ENCODE results near the gene SEC23IP. TPM values are rescaled to one million over a fixed set of nuclear protein-coding genes. Genes with fewer than 3 reads are reported as not detected.
"Not testable (repeated sequence)": the region's sequence is repeated elsewhere in the genome, so short reads cannot be mapped to it uniquely, and the experiment has no call there.

The SEC23IP gene
- total RNA-seq, 1 experiment from 2014 or later, result 60.5 TPM

- Mint-ChIP-seq H3K27ac (ENCODE audit: low read depth, unreplicated experiment) (no peak overlapping the region), H3K27me3 (ENCODE audit: insufficient read depth, unreplicated experiment) (no peaks in the 10 kb centered on the region), H3K4me1 (ENCODE audit: insufficient read depth, unreplicated experiment) (peaks cover 39% of the 10 kb centered on the region), H3K9me3 (ENCODE audit: unreplicated experiment) (no peaks in the 10 kb centered on the region), H3K4me3 (ENCODE audit: unreplicated experiment) (peak overlapping the region; percentile 16), H3K36me3 (ENCODE audit: insufficient read depth, unreplicated experiment) (peaks cover 56% of the 10 kb centered on the region)
- CTCF ChIA-PET, result no interaction called here
- no peak for DNase-seq (ENCODE audit: unreplicated experiment)
- TF ChIP-seq CTCF (IDR thresholded peaks at IDR 0.05; ENCODE audit: unreplicated experiment), result no peak
- intact Hi-C loops (cut with micrococcal nuclease), result loop anchor here (10.0 kb wide), 1 partner anchor 214 kb away; no protein-coding TSS in a partner anchor
- no TSS peak for BruUV-seq (replicated peaks)
- POLR2A ChIA-PET, result interaction anchor here (0.7 to 1.2 kb wide), 2 partner anchors 27 to 36 kb away, joined by 3 read pairs; no protein-coding TSS in a partner anchor
Measured at GRCh38 chr10:119898577-119898976, 6.0 kb downstream of the SEC23IP start.

GRCh38 chr10:119903946-119904666 lies 11.6 kb downstream of the SEC23IP start:
- intact Hi-C loops (cut with micrococcal nuclease), result no loop called here
- DNase-seq (ENCODE audit: unreplicated experiment), result no peak
- ChIA-PET CTCF (no interaction called here), POLR2A (interaction anchor here (0.6 kb wide), 1 partner anchor 178 kb away, joined by 3 read pairs; no protein-coding TSS in a partner anchor)
- Mint-ChIP-seq H3K27ac (ENCODE audit: low read depth, unreplicated experiment) (no peak overlapping the region), H3K4me1 (ENCODE audit: insufficient read depth, unreplicated experiment) (no peaks in the 10 kb centered on the region), H3K27me3 (ENCODE audit: insufficient read depth, unreplicated experiment) (no peaks in the 10 kb centered on the region), H3K4me3 (ENCODE audit: unreplicated experiment) (no peak overlapping the region), H3K36me3 (ENCODE audit: insufficient read depth, unreplicated experiment) (peaks cover 82% of the 10 kb centered on the region), H3K9me3 (ENCODE audit: unreplicated experiment) (no peaks in the 10 kb centered on the region)
- BruUV-seq (replicated peaks), result no TSS peak
- TF ChIP-seq CTCF (IDR thresholded peaks at IDR 0.05; ENCODE audit: unreplicated experiment), result no peak

- H3K27ac Mint-ChIP-seq (ENCODE audit: low read depth, unreplicated experiment); H3K4me3 Mint-ChIP-seq (ENCODE audit: unreplicated experiment); BruUV-seq (replicated peaks); intact Hi-C loops (cut with micrococcal nuclease); H3K4me1 Mint-ChIP-seq (ENCODE audit: insufficient read depth, unreplicated experiment); POLR2A ChIA-PET; DNase-seq (ENCODE audit: unreplicated experiment); H3K27me3 Mint-ChIP-seq (ENCODE audit: insufficient read depth, unreplicated experiment); H3K9me3 Mint-ChIP-seq (ENCODE audit: unreplicated experiment); CTCF ChIA-PET: not testable (repeated sequence)
- H3K36me3 Mint-ChIP-seq (ENCODE audit: insufficient read depth, unreplicated experiment), result peaks cover 92% of the 10 kb centered on the region
Measured at GRCh38 chr10:119907695-119908094, 15.2 kb downstream of the SEC23IP start.

GRCh38 chr10:119908166-119908565 lies 15.6 kb downstream of the SEC23IP start:
- no peak for DNase-seq (ENCODE audit: unreplicated experiment)
- no peaks in the 10 kb centered on the region for H3K4me1 Mint-ChIP-seq (ENCODE audit: insufficient read depth, unreplicated experiment)
- H3K4me3 Mint-ChIP-seq (ENCODE audit: unreplicated experiment), result no peak overlapping the region
- H3K27ac Mint-ChIP-seq (ENCODE audit: low read depth, unreplicated experiment), result peak overlapping the region; percentile 22
- H3K36me3 Mint-ChIP-seq (ENCODE audit: insufficient read depth, unreplicated experiment), result peaks cover 92% of the 10 kb centered on the region
- ChIA-PET POLR2A (no interaction called here), CTCF (no interaction called here)
- H3K9me3 Mint-ChIP-seq (ENCODE audit: unreplicated experiment), result no peaks in the 10 kb centered on the region
- no TSS peak for BruUV-seq (replicated peaks)
- TF ChIP-seq CTCF (IDR thresholded peaks at IDR 0.05; ENCODE audit: unreplicated experiment), result no peak
- intact Hi-C loops (cut with micrococcal nuclease), result no loop called here
- no peaks in the 10 kb centered on the region for H3K27me3 Mint-ChIP-seq (ENCODE audit: insufficient read depth, unreplicated experiment)
